ENCODE measurements around the gene NAPA. TPM values are rescaled to one million over a fixed set of nuclear protein-coding genes. Genes with fewer than 3 reads are reported as not detected.

The NAPA gene
- total RNA-seq, 4 donors from 2014 or later, result 127 to 272 (median 212) TPM

- H3K9me3 ChIP-seq, result peaks cover 0 to 8% (median 7%) of the 10 kb centered on the region in 3 donors
- TF ChIP-seq POLR2A (IDR thresholded peaks at IDR 0.05), result no peak
- H3K4me3 ChIP-seq, result no peak overlapping the region
- H3K27ac ChIP-seq, result no peak overlapping the region
- intact Hi-C loops (cut with DNase I; ENCODE audit: low total_unique reads), result no loop called here
- no peak for ATAC-seq
- no peak for DNase-seq
- no peaks in the 10 kb centered on the region for H3K36me3 ChIP-seq
- H3K27me3 ChIP-seq, result peaks cover 30 to 64% (median 50%) of the 10 kb centered on the region in 3 donors
- no peaks in the 10 kb centered on the region for H3K4me1 ChIP-seq
- in situ Hi-C loops (cut with MboI; ENCODE audit: low sequenced_read_pairs in 4 of 4), result no loop called here
Measured at GRCh38 chr19:47456721-47457474, 58.0 kb downstream of the NAPA start.

GRCh38 chr19:47450478-47450877 is 64.4 kb downstream of the NAPA start:
- Histone ChIP-seq H3K4me1 (no peaks in the 10 kb centered on the region), H3K4me3 (no peak overlapping the region), H3K9me3 (peaks cover 0 to under 1% (median 0%) of the 10 kb centered on the region in 3 donors), H3K27ac (no peak overlapping the region), H3K36me3 (no peaks in the 10 kb centered on the region), H3K27me3 (peaks cover 48 to 70% (median 58%) of the 10 kb centered on the region in 3 donors)
- intact Hi-C loops (cut with DNase I; ENCODE audit: low total_unique reads) (no loop called here), in situ Hi-C loops (cut with MboI; ENCODE audit: low sequenced_read_pairs in 4 of 4) (no loop called here)
- no peak for ATAC-seq
- no peak for DNase-seq
- TF ChIP-seq POLR2A (IDR thresholded peaks at IDR 0.05) (no peak), CTCF (IDR thresholded peaks at IDR 0.05 in 4 of 5, conservative IDR thresholded peaks at IDR 0.05 in 1 of 5) (no peak)

- intact Hi-C loops (cut with DNase I; ENCODE audit: low total_unique reads), result no loop called here
- no peak for TF ChIP-seq POLR2A (IDR thresholded peaks at IDR 0.05)
- no peak for TF ChIP-seq CTCF (IDR thresholded peaks at IDR 0.05 in 4 of 5, conservative IDR thresholded peaks at IDR 0.05 in 1 of 5)
- Histone ChIP-seq H3K27ac (no peak overlapping the region), H3K27me3 (peaks cover 69 to 81% (median 74%) of the 10 kb centered on the region in 3 donors), H3K4me1 (no peaks in the 10 kb centered on the region), H3K36me3 (no peaks in the 10 kb centered on the region), H3K4me3 (no peak overlapping the region), H3K9me3 (no peaks in the 10 kb centered on the region)
- no peak for DNase-seq
- no peak for ATAC-seq
- in situ Hi-C loops (cut with MboI; ENCODE audit: low sequenced_read_pairs in 4 of 4), result no loop called here
Measured at GRCh38 chr19:47448360-47448727, 66.5 kb downstream of the NAPA start.

- Histone ChIP-seq H3K4me1 (no peaks in the 10 kb centered on the region), H3K36me3 (no peaks in the 10 kb centered on the region), H3K9me3 (no peaks in the 10 kb centered on the region), H3K27me3 (peaks cover 76 to 86% (median 80%) of the 10 kb centered on the region in 3 donors), H3K4me3 (peak overlapping the region in 2 of 4 donors; percentile 15 to 28), H3K27ac (no peak overlapping the region)
- in situ Hi-C loops (cut with MboI; ENCODE audit: low sequenced_read_pairs in 4 of 4), result no loop called here
- ATAC-seq, result peak in 1 of 2 donors; percentile 56
- peak in 1 of 2 donors; percentile 27 for DNase-seq
- intact Hi-C loops (cut with DNase I; ENCODE audit: low total_unique reads), result no loop called here
- TF ChIP-seq CTCF (IDR thresholded peaks at IDR 0.05 in 4 of 5, conservative IDR thresholded peaks at IDR 0.05 in 1 of 5) (no peak), POLR2A (IDR thresholded peaks at IDR 0.05) (no peak)
Measured at GRCh38 chr19:47447470-47448359, 67.1 kb downstream of the NAPA start.
